Measurements from ENCODE around the gene RBMS3.

DNA sequence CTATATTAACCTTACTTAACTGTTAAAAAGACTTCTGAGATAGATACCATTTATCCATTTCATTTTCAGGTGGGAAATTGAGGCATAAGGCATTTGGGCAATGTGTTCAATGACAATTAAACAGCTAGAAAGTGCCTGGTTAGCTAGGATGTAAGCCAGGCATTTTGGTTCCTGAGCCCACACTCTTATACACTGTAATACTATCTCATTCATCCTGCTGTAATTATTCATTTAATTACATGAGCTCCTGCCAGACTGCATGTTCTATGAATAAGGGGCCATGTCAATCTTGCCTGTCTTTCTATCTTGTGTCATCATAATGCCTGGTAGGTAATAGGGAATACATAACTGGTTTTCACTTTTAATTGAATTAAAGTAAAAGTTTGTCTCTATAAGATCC is 74.0 kb downstream of the RBMS3 start:
- TF ChIP-seq, protein P1, sequence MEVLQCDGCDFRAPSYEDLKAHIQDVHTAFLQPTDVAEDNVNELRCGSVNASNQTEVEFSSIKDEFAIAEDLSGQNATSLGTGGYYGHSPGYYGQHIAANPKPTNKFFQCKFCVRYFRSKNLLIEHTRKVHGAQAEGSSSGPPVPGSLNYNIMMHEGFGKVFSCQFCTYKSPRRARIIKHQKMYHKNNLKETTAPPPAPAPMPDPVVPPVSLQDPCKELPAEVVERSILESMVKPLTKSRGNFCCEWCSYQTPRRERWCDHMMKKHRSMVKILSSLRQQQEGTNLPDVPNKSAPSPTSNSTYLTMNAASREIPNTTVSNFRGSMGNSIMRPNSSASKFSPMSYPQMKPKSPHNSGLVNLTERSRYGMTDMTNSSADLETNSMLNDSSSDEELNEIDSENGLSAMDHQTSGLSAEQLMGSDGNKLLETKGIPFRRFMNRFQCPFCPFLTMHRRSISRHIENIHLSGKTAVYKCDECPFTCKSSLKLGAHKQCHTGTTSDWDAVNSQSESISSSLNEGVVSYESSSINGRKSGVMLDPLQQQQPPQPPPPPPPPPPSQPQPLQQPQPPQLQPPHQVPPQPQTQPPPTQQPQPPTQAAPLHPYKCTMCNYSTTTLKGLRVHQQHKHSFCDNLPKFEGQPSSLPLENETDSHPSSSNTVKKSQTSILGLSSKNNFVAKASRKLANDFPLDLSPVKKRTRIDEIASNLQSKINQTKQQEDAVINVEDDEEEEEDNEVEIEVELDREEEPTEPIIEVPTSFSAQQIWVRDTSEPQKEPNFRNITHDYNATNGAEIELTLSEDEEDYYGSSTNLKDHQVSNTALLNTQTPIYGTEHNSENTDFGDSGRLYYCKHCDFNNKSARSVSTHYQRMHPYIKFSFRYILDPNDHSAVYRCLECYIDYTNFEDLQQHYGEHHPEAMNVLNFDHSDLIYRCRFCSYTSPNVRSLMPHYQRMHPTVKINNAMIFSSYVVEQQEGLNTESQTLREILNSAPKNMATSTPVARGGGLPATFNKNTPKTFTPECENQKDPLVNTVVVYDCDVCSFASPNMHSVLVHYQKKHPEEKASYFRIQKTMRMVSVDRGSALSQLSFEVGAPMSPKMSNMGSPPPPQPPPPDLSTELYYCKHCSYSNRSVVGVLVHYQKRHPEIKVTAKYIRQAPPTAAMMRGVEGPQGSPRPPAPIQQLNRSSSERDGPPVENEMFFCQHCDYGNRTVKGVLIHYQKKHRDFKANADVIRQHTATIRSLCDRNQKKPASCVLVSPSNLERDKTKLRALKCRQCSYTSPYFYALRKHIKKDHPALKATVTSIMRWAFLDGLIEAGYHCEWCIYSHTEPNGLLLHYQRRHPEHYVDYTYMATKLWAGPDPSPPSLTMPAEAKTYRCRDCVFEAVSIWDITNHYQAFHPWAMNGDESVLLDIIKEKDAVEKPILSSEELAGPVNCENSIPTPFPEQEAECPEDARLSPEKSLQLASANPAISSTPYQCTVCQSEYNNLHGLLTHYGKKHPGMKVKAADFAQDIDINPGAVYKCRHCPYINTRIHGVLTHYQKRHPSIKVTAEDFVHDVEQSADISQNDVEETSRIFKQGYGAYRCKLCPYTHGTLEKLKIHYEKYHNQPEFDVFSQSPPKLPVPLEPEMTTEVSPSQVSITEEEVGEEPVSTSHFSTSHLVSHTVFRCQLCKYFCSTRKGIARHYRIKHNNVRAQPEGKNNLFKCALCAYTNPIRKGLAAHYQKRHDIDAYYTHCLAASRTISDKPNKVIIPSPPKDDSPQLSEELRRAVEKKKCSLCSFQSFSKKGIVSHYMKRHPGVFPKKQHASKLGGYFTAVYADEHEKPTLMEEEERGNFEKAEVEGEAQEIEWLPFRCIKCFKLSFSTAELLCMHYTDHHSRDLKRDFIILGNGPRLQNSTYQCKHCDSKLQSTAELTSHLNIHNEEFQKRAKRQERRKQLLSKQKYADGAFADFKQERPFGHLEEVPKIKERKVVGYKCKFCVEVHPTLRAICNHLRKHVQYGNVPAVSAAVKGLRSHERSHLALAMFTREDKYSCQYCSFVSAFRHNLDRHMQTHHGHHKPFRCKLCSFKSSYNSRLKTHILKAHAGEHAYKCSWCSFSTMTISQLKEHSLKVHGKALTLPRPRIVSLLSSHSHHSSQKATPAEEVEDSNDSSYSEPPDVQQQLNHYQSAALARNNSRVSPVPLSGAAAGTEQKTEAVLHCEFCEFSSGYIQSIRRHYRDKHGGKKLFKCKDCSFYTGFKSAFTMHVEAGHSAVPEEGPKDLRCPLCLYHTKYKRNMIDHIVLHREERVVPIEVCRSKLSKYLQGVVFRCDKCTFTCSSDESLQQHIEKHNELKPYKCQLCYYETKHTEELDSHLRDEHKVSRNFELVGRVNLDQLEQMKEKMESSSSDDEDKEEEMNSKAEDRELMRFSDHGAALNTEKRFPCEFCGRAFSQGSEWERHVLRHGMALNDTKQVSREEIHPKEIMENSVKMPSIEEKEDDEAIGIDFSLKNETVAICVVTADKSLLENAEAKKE (CRISPR knock-in tag; IDR thresholded peaks at IDR 0.05) = no peak
- TF ChIP-seq, protein P2, sequence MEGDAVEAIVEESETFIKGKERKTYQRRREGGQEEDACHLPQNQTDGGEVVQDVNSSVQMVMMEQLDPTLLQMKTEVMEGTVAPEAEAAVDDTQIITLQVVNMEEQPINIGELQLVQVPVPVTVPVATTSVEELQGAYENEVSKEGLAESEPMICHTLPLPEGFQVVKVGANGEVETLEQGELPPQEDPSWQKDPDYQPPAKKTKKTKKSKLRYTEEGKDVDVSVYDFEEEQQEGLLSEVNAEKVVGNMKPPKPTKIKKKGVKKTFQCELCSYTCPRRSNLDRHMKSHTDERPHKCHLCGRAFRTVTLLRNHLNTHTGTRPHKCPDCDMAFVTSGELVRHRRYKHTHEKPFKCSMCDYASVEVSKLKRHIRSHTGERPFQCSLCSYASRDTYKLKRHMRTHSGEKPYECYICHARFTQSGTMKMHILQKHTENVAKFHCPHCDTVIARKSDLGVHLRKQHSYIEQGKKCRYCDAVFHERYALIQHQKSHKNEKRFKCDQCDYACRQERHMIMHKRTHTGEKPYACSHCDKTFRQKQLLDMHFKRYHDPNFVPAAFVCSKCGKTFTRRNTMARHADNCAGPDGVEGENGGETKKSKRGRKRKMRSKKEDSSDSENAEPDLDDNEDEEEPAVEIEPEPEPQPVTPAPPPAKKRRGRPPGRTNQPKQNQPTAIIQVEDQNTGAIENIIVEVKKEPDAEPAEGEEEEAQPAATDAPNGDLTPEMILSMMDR (conservative IDR thresholded peaks at IDR 0.05; ENCODE audit: low read depth in 2 of 2) = no peak
- no peak for TF ChIP-seq EZH2 (IDR thresholded peaks at IDR 0.05; ENCODE audit: low read depth, unreplicated experiment)
- TF ChIP-seq, protein P3, sequence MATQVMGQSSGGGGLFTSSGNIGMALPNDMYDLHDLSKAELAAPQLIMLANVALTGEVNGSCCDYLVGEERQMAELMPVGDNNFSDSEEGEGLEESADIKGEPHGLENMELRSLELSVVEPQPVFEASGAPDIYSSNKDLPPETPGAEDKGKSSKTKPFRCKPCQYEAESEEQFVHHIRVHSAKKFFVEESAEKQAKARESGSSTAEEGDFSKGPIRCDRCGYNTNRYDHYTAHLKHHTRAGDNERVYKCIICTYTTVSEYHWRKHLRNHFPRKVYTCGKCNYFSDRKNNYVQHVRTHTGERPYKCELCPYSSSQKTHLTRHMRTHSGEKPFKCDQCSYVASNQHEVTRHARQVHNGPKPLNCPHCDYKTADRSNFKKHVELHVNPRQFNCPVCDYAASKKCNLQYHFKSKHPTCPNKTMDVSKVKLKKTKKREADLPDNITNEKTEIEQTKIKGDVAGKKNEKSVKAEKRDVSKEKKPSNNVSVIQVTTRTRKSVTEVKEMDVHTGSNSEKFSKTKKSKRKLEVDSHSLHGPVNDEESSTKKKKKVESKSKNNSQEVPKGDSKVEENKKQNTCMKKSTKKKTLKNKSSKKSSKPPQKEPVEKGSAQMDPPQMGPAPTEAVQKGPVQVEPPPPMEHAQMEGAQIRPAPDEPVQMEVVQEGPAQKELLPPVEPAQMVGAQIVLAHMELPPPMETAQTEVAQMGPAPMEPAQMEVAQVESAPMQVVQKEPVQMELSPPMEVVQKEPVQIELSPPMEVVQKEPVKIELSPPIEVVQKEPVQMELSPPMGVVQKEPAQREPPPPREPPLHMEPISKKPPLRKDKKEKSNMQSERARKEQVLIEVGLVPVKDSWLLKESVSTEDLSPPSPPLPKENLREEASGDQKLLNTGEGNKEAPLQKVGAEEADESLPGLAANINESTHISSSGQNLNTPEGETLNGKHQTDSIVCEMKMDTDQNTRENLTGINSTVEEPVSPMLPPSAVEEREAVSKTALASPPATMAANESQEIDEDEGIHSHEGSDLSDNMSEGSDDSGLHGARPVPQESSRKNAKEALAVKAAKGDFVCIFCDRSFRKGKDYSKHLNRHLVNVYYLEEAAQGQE (IDR thresholded peaks at IDR 0.05; ENCODE audit: unreplicated experiment) = no peak
- TF ChIP-seq POLR2AphosphoS5 (IDR thresholded peaks at IDR 0.05; ENCODE audit: low read depth) = no peak
- TF ChIP-seq JUNB (IDR thresholded peaks at IDR 0.05; ENCODE audit: unreplicated experiment) = no peak
- TF ChIP-seq CREB1 (CRISPR knock-in tag; IDR thresholded peaks at IDR 0.05; ENCODE audit: low read depth) = no peak
- TF ChIP-seq EZH2phosphoT487 (IDR thresholded peaks at IDR 0.05; ENCODE audit: unreplicated experiment) = no peak
- no peak for TF ChIP-seq NANOG (IDR thresholded peaks at IDR 0.05; ENCODE audit: borderline replicate concordance)
